GM21717 (cell line): ENCODE data around the gene LIN7B.
"Not testable (repeated sequence)": the region's sequence is repeated elsewhere in the genome, so short reads cannot be mapped to it uniquely, and the experiment has no call there.

Source experiments
- ATAC-seq: cut with Tn5 transposase; IDR thresholded peaks from one replicate; pipeline ENCODE4 v1.9.1; 2021; ENCODE audit warnings: mild to moderate bottlenecking, moderate library complexity; ENCODE audit not compliant: unreplicated experiment

The LIN7B gene

DNA sequence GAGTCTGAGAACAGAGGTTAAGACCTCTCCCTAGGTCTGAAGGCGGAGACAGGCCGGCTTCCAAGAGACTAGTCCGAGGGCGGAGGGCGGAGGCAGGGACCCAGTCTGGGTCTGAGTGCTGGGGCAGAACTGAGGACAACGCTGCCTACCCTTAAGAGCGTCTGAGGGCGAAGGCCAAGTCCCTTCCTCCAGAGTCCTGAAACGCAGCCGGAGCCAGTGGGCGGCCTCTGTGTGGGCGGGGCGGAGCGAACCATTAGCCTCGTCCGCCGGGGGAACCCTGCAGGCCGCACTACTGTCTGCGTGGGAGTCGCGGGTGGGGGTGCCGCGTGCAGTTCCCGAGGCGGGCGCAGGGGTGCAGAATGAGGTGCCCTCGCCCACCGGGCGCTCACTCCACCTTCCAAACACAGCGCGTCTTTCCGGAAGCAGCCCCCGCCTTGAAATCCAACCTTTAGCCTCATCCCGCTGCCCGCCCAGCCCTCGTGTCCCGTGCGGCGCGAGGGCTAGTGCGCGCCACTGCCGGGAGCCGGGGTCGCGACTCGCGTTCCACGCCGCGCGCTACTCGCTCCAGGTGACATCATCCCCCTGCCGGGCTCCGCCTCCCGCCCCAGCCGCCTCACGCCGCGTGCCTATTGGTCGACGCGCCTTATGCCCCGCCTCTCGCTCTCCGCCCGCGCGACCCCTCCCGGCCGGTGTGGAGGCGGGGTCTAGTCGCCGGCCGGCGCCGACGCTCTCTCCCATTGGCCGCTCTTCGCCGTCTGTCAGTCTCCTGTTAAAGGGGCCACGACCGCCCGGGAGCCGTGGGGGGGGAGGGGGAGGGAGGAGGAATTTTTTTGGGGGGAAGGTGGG is 4.6 kb downstream of the LIN7B start, which contains the start of gene C19orf73:
TSS of gene C19orf73 (minus strand) at position 579 of the 846 bp plus-strand sequence. CDS start at position 458, 121 bp downstream.
- ATAC-seq, result peak; percentile 71

DNA sequence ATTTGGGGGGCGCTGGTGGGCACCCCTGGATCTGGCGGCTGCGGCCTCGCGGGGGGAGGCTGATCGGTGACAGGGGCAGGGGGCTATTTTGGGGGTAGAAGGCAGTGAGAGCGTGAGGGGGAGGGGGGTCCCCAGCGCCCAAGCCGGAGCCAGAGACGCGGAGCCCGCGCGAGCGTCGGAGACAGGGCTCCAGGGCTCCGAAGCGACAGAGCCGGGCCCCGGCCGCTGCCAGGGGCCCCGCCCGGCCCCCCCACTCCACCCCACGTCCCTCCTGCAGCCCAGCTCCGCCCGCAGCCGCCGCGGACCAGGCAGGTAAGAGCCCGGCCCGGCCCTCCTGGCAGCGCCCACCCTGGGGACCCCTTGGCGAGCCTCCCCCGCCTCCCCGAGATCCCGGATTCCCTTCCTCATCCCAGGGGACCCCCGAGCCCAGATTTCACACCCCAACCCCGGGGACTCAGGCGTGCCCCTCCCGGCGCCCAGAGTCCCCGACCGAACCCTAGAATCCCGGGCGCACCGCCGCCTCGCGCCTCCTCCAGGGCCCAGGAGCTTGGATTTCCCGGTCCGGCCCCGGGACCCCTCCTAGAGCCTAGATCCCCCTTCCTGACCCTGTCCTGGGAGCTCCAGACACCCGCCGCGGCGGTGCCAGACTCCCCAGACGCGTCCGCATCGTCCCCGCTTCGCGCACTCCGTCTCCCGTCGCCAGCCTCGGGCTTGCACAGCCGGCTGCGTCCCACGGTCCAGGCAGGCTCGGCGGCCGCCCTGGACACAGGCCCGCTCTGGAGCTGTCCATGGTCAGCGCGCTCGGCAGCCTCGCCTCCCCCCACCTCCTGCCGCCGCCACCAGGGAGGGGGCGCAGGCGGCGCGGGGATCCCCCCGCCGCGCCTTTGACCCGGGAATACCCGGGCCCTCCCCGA is 5.5 kb downstream of the LIN7B start, which contains the start of gene PPFIA3:
TSS of gene PPFIA3 (plus strand) at position 134 of the 914 bp plus-strand sequence. CDS start 8,330 bp downstream, outside the sequence.
- no peak for ATAC-seq

DNA sequence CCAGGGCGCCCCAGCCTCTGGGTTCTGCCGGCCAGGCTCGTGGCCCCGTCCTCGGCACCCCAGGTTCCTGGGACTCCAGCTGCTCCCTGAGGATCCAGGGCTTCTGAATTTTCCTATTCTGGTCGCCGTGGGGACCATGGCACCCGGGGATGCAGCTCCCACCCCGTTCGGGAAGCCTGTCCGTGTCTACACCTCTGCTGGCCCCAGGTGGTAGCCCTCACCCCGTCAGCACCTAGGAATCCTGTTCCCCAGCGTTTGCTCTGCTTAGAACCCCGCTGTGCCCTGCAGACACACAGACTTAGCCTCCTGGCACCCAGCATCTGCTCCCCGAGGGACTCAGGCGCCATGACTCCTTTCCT is 6.1 kb downstream of the LIN7B start:
- ATAC-seq, result no peak

DNA sequence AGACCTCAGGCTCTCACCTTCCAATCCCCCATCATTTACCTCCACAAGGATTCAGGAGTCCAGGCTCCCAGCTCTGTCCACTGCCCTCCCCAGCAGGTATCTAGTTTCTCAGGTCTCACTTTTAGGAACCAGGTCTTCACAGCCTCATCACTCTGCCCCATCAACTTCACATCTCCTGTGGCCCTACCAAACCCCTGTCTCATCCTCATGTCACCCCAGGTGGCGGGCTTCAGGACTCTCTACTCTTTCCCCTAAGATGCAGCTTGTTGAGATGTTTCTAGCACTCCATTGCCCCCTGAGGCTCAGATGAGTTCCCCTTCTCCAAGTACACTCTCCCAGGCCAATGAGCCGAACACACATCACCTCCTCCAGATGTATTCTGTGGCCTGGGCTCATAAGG is 6.7 kb downstream of the LIN7B start:
- no peak for ATAC-seq

DNA sequence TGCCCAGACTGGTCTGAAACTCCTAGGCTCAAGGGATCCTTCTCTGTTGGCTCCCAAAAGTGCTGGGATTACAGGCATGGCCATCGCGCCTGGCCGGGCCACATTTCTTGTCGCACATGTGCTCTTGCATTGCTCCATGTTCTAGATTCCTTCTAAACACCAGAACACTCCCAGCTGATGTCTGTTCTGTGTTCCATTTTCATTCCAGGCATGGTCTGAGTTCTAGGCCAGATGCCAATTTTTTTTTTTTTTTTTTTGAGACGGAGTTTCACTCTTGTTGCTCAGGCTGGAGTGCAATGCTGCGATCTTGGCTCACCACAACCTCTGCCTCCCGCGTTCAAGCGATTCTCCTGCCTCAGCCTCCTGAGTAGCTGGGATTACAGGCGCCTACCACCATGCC is 7.7 kb downstream of the LIN7B start:
- ATAC-seq, result not testable (repeated sequence)

DNA sequence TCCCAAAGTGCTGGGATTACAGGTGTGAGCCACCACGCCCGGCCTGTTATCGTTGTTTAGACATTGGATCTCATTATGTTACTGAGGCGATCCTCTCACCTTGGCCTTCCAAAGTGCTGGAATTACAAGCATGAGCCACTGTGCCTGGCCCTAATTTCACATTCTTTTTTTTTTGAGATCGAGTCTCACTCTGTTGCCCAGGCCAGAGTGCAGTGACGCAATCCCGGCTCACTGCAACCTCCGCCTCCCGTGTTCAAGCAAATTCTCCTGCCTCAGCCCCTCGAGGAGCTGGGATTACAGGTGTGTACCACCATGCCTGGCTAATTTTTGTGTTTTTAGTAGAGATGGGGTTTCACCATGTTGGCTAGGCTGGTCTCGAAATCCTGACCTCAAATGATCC is 9.1 kb downstream of the LIN7B start:
- not testable (repeated sequence) for ATAC-seq

DNA sequence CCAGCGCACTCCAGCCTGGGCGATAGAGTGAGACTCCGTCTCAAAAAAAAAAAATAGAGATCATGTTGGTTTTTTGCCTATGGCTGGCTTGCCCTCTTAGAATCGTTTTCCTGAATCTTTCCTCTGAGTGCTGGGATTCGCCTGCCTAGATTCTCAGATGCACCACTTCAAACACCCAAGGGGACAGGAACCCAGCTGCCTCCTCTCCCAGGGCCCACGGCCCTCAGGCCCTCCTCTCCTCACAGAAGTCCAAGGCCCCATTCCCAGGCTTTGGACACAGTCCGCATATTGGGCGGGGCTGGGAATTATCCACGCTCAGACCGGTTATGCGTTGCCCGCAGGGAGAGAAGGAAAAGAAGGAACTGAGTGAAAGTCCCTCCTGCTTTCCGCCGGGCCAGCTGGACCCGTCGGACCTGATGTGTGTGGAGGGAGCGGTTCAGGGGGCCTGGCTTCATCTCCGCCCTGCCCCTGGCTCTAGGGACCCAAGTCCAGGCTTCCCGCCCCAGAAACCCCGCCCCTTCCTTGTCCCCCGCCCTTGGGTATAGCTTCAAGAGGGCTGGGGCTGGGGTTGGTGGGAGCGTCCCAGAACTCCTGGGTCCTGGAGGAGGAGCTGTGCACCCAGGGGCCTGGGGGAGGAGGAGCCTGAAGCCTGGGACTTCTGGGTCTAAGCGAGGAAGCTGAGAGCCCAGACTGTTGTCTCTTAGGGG is 11.0 kb downstream of the LIN7B start:
- no peak for ATAC-seq

DNA sequence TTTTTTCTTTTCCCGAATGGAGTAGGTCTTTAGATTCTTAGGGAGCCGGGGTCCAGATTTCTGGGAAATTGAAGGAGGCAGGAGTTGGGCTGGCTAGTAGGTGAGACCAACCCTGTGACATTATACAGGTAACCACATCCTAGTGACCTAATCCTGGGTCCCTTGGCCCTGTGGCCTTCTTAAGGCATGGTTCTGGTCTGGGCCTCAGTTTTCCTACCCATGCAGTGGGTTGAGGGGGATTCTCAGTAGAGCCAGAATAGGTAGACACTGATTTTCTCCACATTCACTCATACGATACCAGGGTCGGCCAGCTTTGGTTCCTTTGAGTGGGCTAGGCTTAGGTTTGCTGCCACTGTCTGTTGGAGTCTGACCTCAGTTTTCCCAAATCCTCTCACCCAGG is 12.4 kb downstream of the LIN7B start:
- no peak for ATAC-seq

DNA sequence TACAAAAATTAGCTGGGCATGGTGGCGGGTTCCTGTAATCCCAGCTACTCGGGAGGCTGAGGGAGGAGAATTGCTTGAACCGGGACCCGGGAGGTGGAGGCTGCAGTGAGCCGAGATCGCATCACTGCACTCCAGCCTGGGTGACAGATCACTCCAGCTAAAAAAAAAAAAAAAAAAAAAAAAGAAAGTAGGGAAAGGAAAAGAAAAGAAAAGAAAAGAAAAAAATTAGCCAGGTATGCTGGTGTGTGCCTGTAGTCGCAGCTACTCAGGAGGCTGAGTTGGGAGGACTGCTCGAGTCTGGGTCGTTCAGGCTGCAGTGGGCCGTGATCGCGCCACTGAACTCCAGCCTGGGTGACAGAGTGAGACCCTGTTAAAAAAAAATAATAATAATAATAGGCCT is 13.1 kb downstream of the LIN7B start:
- not testable (repeated sequence) for ATAC-seq

DNA sequence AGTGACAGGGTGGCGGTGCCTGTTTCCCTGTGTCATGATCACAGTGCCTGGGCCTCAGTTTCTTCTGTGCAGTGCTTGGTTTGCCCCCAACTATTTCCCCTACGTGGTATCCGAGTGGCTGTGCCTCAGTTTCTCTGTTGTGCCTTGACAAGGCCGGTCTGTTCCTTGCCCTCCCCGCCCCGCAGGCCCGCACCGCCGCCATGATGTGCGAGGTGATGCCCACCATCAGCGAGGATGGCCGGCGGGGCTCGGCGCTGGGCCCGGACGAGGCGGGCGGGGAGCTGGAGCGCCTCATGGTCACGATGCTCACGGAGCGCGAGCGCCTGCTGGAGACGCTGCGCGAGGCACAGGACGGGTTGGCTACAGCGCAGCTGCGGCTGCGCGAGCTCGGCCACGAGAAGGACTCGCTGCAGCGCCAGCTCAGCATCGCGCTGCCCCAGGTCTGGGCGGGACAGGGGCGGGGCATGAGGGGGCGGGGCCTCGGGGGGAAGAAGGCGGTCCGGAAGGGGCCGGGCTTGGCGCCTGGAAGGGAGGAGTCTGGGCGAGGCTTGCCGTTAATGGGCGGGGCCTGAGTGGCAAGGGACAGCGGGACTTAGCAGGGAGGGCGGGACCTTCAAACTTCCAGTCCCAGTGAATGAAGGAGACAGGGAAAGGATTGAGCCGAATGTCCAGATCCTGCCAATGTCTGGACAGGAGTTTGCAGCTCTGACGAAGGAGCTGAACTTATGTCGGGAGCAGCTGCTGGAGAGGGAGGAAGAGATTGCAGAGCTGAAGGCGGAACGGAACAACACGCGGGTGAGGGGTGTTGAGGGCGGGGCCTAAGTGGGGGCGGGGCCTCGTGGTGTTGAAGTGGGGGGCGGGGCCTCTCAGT is 13.7 kb downstream of the LIN7B start:
- peak; percentile 85 for ATAC-seq

DNA sequence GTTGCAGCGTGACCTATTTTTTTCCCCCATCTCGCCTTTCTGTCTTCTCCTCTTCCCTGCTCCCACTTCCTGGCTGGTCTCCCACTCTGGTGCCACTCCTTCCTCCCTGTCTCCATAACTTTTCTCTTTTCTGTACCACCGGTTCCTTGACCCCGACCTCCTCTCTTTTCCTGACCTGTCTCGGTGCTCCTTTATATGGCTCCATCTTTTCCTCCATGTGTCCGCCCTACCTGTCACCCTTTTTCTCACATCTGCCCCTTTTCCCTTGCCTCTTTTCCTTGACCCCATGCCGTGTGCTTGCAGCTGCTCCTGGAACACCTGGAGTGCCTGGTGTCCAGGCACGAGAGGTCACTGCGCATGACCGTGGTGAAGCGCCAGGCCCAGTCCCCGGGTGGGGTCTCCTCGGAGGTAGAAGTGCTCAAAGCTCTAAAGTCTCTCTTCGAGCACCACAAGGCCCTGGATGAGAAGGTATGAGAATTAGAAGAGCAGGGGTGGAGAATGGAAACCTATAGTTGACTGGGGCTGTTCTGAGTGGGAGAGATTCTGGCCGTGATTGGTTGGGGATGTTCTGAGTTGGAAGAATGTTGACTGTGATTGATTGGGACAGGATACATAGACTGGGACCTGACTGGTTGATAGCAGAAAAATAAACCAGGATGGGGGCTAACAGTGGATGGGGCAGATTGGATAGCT is 14.5 kb downstream of the LIN7B start:
- no peak for ATAC-seq

DNA sequence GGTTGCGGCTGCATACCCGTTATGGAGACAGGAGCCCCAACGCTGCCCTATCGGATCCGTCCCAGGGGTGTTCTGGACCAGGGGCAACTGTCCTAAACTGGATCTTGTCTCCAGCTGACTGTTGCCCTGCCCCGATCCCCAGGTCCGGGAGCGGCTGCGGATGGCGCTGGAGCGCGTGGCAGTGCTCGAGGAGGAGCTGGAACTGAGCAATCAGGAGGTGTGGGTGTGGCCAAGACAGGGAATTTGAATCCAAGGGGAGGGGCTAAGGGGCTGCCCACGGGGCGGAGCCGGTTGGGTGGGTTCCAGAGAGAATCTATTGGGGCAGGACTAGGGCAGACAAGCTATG is 15.0 kb downstream of the LIN7B start:
- ATAC-seq, result no peak

DNA sequence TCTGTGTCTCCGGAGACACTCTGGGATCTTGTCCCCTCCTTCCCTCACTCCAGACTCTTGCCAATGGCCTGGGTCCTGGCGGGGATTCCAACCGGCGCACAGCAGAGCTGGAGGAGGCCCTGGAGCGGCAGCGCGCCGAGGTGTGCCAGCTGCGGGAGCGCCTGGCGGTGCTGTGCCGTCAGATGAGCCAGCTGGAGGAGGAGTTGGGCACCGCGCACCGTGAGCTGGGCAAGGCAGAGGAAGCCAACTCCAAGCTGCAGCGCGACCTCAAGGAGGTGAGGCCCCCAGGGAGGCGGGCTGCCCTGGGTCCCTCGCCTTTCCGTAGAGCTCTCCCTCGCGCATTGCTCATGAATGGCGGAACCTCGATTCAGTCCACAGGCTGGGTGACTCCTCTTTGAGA is 16.2 kb downstream of the LIN7B start:
- ATAC-seq, result no peak

DNA sequence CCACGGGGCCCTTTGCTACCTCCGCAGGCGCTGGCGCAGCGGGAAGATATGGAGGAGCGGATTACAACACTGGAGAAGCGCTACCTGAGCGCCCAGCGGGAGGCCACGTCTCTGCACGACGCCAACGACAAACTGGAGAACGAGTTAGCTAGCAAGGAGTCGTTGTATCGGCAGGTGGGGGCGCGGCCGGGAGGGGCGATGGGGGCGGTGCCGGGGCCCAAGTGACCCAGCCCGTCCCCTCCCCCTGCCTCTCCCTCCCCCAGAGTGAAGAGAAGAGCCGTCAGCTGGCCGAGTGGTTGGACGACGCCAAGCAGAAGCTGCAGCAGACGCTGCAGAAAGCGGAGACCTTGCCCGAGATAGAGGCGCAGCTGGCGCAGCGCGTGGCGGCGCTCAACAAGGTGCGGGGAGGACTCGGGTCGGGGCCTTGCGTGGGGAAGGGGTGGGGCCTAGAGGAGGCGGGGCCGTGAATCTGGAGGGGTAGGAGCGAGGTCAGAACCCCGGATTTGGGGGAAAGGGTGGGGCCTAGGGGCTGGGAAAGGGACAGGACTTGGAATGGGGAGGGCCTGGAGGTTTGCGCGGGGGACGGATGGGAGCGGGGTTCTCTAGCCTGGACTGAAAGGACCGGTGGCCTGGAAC is 18.9 kb downstream of the LIN7B start:
- ATAC-seq, result no peak

DNA sequence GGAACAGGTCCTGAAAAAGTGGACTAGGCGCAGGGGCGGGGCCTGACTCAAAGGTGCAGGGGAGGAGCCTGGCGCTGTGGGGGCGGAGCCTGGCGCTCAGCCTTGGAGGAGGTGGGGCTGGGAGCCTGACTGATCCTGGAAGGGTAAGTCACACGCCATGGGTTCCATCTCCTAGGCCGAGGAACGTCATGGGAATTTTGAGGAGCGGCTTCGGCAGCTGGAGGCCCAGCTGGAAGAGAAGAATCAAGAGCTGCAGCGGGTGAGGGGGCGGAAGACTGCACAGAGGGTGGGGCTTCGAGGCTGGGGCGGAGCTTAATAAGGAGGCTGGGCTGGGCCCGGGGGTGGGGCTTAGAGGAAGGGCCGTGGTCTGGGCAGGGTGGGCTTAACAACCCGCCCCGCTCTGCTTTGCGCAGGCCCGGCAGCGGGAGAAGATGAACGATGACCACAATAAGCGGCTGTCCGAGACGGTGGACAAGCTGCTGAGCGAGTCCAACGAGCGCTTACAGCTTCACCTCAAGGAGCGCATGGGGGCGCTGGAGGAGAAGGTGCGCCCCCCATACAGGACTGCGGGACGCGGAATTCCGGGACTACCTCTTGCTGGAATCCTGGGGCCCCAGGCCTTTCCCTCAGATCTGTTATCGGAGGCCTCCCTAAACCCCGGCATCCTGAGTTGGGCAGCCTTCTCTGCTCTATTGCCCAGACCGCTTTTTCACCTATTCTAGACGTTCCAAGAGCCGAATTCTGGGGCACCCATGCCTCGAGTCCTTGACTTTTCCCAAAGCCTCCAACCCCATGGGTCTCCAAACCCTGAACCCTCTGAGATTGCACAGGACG is 19.7 kb downstream of the LIN7B start:
- no peak for ATAC-seq

DNA sequence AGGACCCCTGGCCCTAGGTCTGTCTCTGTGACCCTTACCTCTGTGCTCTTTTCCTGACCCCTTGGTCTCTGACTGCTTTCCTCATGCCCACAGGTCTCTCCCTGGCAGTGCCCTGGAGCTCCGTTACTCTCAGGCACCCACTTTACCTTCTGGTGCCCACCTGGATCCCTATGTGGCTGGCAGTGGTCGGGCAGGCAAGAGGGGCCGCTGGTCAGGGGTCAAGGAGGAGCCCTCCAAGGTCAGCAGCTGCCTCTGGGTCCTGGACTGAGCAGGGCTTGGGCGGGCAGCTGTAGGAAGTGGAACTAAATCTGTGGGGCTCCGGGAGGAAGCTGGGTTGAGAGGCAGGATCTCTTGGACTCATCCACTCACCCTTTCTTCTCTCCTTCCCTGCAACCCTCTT is 21.5 kb downstream of the LIN7B start:
- no peak for ATAC-seq

DNA sequence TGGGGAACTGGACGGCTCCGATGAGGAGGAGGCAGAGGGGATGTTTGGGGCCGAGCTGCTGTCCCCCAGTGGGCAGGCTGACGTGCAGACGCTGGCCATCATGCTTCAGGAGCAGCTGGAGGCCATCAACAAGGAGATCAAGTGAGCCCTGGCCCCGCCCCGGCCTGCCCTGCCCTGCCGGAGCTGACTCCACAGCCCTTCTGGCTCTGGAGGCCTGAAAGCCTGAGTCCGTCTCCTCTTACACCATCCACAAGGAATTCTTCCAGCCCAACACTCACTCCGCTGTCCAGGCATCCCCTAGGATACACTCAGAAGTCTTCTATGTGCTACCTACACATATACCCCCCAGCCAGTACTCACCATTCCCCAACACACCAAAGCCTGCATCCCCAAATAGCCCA is 22.6 kb downstream of the LIN7B start:
- no peak for ATAC-seq

DNA sequence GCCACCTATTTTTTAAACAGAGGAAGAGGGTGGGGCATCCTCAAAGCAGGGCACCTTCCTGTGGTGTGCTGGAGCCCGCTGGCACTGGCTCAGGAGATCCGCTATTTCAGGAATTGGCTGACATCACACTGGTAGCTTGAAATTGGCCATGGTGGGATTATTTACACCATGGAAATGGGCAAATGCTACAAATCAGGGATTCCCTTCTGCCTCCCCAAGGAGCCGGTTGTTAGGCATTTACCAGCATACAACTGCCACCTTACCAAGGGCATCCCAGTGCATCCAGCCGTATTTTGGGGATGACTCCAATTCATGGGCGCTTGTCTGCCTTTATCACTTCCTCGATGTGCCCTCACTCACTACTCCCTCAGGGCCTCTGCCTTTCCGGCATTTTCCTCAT is 26.8 kb downstream of the LIN7B start:
- no peak for ATAC-seq
